NCI-H748 (cell line): ENCODE measurements around the gene TMEM150B.
"Not testable (repeated sequence)": the region's sequence is repeated elsewhere in the genome, so short reads cannot be mapped to it uniquely, and the experiment has no call there.

ENCODE experiments used
- DNase-seq: peaks from one replicate; lab custom pipeline; 2025; ENCODE audit not compliant: unreplicated experiment; lab: John Stamatoyannopoulos, UW

Gene TMEM150B

GRCh38 chr19:55339889-55340783 lies 15.0 kb upstream of the TMEM150B start:
- peak; percentile 56 for DNase-seq

- DNase-seq = peak; percentile 100
These were observed 14.2 kb upstream of the TMEM150B start, which contains the start of gene KMT5C for GRCh38 chr19:55339105-55339888. TSS of gene KMT5C (plus strand) at chr19:55339876. CDS start at chr19:55341937, 2,061 bp downstream.

- DNase-seq = no peak
These were observed 11.0 kb upstream of the TMEM150B start for GRCh38 chr19:55336101-55336500.

- no peak for DNase-seq
These were observed 8.7 kb upstream of the TMEM150B start for GRCh38 chr19:55333870-55334269.

- DNase-seq = not testable (repeated sequence)
These were observed 4.7 kb upstream of the TMEM150B start for GRCh38 chr19:55329791-55330190.

- DNase-seq = not testable (repeated sequence)
These were observed 3.7 kb upstream of the TMEM150B start for GRCh38 chr19:55328774-55329318.

- no peak for DNase-seq
These were observed 479 bp downstream of the TMEM150B start for GRCh38 chr19:55324662-55325061.

- no peak for DNase-seq
These were observed 2.8 kb downstream of the TMEM150B start for GRCh38 chr19:55322204-55322885.

- no peak for DNase-seq
These were observed 3.5 kb downstream of the TMEM150B start for GRCh38 chr19:55321466-55322137.

GRCh38 chr19:55320844-55321419 lies 4.2 kb downstream of the TMEM150B start:
- DNase-seq = no peak

- DNase-seq = peak; percentile 62
These were observed 5.4 kb downstream of the TMEM150B start for GRCh38 chr19:55319785-55320184.

GRCh38 chr19:55316646-55317045 lies 8.5 kb downstream of the TMEM150B start:
- DNase-seq = no peak

- DNase-seq = no peak
These were observed 9.1 kb downstream of the TMEM150B start for GRCh38 chr19:55315956-55316525.

GRCh38 chr19:55314396-55314795 lies 10.7 kb downstream of the TMEM150B start:
- DNase-seq = no peak

GRCh38 chr19:55312621-55313512 lies 12.3 kb downstream of the TMEM150B start:
- DNase-seq = no peak

- no peak for DNase-seq
These were observed 13.3 kb downstream of the TMEM150B start for GRCh38 chr19:55311797-55312196.

GRCh38 chr19:55311397-55311796 lies 13.7 kb downstream of the TMEM150B start:
- DNase-seq = no peak

GRCh38 chr19:55310498-55310897 lies 14.6 kb downstream of the TMEM150B start:
- no peak for DNase-seq

GRCh38 chr19:55309448-55309847 lies 15.7 kb downstream of the TMEM150B start:
- DNase-seq = no peak
